DOHH2 (cell line): ENCODE results near the gene SLC46A2.

Experiments
- CTCF ChIP-seq: fragments of 200-600 bp; sonication (generic); IDR thresholded peaks from one replicate; pipeline ENCODE4 v1.5.1; 2014; ENCODE audit warnings: antibody characterized with exemption, mild to moderate bottlenecking, low read depth, low read length; ENCODE audit not compliant: poor library complexity, severe bottlenecking
- EZH2phosphoT487 ChIP-seq: fragments of 200-600 bp; sonication (generic); IDR thresholded peaks from 2 replicates; pipeline ENCODE4 v1.6.1; 2017; ENCODE audit warnings: borderline replicate concordance, mild to moderate bottlenecking, antibody characterized with exemption, low read length, moderate library complexity, mixed read lengths

GRCh38 chr9:112842555-112842954 is 48.1 kb downstream of the SLC46A2 start:
- no peak for TF ChIP-seq CTCF
- TF ChIP-seq EZH2phosphoT487, result no peak
